Measurements from ENCODE around the gene RIC3.

The RIC3 gene

DNA sequence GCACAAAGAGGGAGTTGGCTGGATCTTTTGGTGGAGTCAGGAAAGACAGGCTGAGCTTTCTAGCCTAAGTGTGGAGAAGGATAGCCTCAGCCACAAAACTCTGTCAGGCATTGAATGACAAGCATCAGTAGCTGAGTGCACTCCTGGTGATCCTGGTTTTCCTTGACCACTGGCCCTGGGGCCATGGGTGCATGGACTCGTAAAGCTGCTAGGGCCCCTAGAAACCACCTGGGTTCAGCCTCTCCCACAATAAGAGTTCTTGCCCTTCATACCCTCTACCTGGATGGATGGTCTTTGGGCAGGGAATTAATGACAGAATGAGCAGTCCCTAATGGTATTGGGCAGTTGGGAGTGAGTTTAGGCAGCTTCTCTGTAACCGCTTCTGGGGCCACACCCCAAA lies 64.9 kb downstream of the RIC3 start:
- no peak for DNase-seq (ENCODE audit: low read depth in 2 of 2)

DNA sequence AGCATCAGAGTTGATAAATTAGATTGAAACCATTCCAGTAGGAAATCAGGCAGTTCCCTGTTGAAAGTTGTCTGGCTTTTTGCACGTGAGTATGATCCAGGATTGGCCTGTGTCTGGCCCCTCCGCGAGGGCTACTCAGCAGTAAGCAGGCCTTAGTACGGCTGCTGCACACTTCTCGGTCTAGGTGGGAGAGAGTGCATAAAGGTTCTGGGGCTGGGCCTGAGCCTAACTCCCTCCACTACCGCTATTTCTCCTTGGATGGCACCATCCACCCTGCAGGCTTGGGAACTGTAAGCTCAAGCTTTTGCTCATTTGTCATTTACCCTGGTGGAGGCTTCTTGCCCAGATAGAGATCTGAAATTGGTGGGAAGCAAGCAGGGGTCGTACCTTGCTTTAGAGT lies 65.9 kb downstream of the RIC3 start:
- DNase-seq (ENCODE audit: low read depth in 2 of 2): no peak

DNA sequence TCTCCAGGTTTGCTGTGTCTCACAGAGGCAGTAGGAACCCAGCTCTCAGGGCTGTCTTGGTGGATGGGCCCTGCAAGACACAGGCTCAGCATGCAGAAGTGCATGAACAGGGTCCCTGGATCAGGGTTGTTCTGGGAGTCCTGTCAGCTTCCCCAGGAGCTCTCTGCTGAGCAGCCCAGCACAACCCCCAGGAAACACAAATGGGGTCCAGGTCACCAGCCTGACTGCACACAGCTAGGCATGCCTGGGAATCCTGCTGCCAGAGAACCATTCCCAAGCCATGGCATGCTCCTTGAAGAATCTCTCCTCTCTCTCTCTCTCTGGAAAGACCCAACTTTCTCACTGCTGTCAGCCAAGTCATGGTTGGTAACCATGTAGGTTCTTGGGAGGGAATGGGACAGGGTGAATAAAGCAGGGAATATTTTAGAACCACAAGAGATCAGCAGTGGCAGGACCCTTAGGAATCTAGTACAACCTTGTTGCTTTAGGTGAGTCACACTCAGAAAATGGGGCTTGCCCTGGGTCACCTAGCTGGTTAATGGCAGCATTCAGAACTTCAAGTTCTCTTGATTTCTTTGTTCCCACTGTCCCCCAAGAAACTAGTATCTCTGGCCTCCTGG lies 66.4 kb downstream of the RIC3 start:
- no peak for DNase-seq (ENCODE audit: low read depth in 2 of 2)

DNA sequence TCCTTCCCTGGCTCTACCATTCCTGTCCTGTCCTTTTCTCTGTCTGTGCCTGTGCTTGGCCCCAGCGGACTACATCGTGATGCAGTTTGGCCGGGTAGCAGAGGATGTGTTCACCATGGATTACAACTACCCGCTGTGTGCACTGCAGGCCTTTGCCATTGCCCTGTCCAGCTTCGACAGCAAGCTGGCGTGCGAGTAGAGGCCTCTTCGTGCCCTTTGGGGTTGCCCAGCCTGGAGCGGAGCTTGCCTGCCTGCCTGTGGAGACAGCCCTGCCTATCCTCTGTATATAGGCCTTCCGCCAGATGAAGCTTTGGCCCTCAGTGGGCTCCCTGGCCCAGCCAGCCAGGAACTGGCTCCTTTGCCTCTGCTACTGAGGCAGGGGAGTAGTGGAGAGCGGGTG lies 67.4 kb downstream of the RIC3 start:
- DNase-seq (ENCODE audit: low read depth in 2 of 2): no peak

DNA sequence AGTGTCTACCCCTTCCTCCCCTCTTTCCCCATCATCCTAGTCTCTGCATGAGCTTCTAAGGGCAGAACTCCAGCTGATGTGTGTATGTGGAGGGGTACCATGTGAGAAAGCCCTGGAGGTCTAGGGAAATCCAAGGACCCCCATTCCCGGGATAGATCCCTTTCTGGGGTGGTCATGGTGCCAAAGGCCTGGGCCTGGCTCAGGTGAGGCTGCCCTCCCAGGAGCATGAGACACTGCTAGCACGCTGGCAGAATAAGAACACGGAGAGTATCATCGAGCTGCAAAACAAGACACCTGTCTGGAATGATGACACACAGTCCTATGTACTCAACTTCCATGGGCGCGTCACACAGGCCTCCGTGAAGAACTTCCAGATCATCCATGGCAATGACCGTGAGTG lies 68.2 kb downstream of the RIC3 start:
- no peak for DNase-seq (ENCODE audit: low read depth in 2 of 2)

DNA sequence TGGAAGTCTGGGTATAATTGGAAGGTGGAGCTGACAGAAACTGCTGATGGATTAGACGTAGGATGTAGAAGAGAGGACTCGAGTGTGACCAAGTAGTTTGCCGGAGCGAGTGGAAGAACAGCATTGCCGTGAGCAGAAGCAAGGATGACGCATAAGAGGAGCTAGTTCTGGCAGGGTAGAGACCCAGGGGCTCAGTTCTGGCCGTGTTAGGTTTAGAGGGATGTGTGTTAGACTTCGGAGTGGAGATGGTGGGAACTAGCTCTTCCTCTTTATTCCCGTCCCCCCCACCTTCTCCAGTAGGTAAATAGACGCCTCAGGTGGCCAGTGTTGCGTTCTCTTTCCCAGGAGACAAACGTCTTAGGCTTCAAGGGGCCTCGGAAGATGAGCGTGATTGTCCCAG lies 68.7 kb downstream of the RIC3 start:
- no peak for DNase-seq (ENCODE audit: low read depth in 2 of 2)

DNA sequence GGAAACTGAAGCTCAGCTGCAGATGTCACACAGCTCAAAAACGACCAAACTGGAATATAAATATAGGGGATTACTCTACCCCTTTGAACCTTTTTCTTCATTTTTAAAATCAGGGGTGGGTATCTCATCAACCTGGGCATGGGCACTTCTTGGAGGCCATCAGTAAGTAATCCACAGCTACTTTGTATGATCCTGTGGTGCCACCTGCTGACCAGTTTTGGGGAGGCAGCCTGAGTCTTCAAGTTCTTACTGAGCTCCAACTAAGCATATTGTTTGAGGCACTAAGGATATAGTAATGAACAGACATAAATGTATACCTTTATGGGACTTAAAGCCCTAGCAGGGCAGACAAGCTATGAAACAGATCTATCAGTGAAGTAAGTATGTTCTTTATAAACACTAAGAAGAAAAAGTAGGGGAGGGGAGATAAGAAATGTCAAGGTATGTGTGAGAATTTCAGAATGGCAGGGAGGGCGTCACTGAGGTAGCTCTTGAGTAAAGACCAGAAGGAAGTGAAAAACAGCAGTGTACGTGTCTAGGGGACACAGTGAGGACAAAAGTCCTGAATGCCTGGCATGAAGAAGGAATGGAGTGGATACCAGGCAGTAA lies 69.4 kb downstream of the RIC3 start:
- peak; percentile 34 to 42 for DNase-seq (ENCODE audit: low read depth in 2 of 2)

DNA sequence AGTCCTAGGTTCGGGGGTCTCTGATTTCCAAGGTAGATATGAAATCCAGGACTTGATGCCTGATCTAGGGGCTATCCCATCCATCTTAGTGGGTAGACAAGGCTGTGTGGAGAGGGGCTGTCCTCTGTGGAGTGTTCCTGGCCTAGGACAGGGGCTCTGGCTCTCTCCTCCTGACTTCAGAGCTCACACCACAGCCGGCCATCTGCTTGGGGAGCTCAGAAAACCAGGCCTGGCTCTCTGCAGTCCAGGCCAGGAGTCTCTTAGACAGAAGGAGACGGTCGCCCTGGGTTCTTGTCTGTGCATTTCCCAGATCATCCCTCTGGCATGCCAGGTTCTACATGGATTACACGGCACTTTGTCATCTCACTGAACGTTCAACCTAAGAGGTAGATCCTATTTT lies 69.9 kb downstream of the RIC3 start:
- DNase-seq (ENCODE audit: low read depth in 2 of 2): no peak

DNA sequence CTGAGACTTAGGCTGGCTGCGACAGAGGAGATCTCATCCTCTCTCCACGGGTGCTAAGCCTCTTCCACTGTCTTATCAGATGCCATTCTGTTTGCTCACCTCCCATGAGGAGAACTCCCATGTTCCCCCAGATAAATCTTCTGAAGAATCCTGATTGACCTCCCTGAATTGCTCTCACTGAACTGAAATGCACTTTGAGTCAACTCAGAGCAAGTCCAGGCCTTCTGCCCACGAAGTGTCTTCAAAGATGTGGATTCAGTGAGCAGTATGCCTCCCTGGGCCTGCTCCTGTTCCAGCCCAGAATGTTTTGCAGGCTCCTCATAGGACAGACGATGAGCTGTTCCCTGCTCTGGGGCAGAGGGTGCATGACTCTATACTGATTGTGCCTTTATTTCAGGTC lies 70.5 kb downstream of the RIC3 start:
- DNase-seq (ENCODE audit: low read depth in 2 of 2): no peak

DNA sequence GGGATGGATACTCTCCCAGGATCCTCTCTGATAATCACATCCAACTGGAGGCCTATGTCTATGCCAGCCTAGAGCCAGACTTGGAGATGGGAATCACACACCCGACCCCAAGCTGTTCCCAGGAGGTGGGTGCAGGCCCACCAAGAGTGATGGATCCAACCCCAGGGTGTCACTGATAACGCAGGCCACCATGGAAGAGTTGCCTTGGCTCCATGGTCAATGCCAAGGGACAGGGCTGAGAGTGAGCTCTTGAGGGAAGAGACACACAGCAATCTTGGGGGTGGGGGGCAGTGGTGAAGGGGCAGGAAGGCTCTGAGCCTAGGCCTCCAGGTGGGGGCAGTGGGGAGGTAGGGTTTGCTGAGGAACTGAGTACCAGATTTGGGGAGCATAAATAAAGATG lies 70.9 kb downstream of the RIC3 start:
- no peak for DNase-seq (ENCODE audit: low read depth in 2 of 2)

DNA sequence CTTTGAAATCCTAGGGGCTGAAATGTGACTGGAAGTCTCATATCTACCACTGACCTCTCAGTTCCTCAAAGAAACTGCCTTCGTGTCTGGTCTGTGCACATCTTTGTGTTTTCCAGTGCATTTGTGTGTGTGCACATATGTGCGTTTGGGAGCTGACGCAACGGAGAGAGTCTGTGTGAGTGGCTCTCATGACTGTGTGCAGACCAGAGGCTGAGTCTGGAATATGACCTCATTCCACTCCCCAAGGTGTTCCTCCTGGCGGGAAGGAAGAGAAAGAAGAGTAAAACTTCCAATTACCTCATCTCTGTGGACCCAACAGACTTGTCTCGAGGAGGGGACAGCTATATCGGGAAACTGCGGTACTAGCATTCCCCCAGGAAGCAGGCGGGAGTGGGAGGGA lies 71.4 kb downstream of the RIC3 start:
- no peak for DNase-seq (ENCODE audit: low read depth in 2 of 2)

DNA sequence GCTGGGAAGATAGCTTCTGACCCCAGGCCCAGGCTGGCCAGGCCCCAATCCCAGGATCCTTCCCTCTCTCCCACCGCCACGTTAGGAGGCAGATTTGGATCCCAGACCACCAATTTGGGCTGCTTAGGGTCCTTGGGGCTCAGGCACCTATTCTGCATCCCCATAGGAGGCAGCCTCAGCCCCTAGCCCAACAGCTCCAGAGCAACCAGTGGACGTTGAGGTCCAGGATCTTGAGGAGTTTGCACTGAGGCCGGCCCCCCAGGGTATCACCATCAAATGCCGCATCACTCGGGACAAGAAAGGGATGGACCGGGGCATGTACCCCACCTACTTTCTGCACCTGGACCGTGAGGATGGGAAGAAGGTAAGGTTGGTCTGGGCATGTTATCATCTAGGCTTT lies 71.8 kb downstream of the RIC3 start:
- no peak for DNase-seq (ENCODE audit: low read depth in 2 of 2)

DNA sequence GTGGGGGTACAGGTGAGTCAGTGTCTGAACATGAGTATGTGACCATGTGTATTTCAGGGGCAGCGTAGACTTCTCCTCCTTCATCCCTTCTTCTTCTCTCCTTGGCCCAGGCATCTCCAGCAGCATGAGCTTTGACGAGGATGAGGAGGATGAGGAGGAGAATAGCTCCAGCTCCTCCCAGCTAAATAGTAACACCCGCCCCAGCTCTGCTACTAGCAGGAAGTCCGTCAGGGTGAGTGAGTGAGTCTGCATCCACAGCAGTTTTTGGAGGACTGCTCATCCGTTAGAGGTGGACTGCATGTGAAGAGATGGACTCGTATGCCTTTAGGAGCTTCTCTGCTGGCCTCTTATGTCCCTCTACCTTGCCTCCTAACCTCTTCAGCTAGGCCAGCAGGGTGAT lies 72.2 kb downstream of the RIC3 start:
- DNase-seq (ENCODE audit: low read depth in 2 of 2): no peak

DNA sequence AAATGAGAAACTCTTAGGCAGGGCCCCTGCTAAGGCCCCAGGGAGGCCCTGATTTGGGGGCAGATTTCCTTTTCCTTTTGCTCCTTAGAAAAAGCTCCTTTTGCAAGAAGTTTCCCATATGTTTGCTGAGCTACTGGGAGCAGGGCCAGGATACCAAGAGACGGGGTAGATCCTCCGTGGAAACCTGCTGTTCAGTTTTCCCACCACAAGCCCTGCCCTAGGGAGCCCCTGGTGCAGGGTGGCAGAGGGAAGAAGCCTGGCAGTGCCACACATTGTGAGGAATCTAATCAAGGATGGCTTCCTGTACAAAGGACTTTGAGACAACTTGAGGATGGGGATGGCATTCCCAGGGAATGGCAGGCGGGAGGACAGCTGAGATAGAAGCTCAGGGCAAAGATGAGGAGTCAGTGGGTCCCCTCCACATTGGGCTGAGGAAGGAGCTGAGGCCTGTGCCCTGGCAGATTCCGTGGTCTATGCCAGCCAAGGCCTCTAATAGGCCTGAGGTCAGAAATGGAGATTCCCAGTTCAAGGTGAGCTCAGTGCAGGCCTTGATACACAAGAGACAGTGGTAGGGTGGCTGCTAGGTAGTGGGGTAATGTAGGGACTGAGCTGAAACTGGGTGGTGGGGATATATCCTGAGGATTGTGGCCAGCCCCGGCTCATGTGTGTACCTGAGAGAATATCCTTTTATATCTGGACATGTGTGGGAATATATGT lies 72.9 kb downstream of the RIC3 start:
- no peak for DNase-seq (ENCODE audit: low read depth in 2 of 2)

DNA sequence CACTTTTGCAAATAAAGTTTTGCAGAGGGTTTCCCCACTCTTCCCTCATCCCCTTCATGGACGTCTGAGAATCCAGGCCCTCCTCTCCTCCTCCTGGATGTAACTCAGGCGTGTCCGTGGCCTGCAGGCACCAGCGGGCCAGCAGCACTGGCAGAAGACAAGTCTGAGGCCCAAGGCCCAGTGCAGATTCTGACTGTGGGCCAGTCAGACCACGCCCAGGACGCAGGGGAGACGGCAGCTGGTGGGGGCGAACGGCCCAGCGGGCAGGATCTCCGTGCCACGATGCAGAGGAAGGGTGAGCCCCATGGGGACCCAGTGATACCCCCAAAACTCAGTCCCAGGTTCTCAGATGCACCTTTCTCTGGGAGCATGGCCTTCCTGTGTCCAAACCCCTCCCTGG lies 73.5 kb downstream of the RIC3 start:
- DNase-seq (ENCODE audit: low read depth in 2 of 2): no peak

DNA sequence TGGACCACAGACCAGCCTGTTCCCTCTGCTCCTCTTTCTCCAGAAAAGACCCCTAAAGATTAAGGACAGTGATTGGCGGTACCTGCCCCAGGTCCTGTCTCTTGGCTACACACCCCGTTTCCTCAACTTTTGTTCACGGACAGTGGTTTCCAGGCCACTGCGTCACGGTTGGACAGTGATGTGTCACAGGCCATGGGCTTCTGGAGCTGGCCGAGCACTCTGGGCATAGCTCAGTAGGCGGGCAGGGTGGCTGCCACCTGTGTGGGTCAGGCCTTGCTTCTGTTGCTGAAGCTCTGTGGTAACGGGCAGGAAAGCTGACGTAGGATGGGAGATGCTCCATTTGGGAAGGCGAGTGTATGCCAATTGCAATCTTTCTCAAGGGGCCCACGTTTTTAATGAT lies 74.2 kb downstream of the RIC3 start:
- no peak for DNase-seq (ENCODE audit: low read depth in 2 of 2)

DNA sequence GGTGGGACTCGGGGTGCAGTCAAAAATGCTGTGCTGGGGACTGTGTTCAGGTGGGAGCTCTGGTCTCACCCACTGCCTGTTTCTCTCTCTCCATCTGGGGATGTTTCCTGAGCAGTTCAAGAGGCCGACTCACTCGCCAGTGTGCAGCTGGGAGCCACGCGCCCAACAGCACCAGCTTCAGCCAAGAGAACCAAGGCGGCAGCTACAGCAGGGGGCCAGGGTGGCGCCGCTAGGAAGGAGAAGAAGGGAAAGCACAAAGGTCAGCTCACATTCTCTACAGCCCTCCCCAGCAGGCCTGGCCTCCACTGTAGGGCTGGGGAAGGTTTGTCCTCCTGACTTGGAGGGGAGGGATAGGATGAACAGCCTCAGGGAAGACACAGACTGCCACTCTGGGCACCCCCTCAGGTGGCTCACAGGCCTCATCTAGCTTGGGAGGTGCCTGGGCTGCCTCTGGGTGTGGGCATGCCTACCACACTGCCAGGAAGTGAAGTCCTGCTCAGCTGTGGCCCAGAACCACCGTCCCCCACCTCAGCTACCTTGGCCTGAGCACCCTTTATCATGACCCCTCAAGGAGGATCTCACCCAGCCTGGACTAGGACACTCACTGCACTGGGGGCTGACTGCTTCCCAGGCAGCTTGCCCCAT lies 74.8 kb downstream of the RIC3 start:
- no peak for DNase-seq (ENCODE audit: low read depth in 2 of 2)

DNA sequence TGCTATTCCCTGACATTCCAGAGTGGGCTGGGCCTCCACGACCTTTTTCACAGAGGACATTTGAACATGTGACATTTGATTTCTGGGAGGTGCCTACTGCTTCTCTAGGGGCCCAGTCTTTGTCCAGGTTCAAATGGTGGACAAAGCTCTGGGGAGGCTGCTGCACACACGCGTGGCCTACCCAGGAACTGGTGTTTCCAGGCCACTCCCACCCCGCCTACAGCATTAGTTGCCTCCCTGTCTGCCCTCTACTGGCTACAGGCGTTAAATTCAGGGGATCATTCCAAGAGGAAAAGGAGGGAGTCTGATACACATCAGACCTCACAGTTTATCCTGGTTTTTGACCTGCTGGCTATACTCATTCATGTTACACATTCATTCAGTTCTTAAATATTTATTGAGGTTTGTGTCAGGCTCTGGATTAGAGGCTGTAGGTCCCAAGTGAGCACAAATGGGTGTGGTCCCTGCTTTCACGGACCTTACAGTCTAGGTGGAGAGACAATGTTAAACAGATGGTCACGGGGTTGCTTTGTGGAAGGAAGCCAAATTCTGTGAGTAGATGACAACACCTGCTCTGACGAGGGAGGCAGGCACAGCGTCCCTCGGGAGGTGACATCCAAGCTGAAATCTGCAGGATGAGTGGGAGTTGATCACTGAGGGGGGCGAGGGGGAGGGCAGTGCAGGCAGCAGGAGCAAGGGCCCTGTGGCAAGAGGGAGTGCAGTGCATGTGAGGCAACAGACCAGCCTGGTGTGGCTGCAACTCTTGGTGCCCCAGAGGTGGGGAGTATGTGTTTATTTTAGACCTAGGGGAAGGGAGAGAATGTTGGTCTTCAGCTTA lies 76.0 kb downstream of the RIC3 start:
- DNase-seq (ENCODE audit: low read depth in 2 of 2): no peak

DNA sequence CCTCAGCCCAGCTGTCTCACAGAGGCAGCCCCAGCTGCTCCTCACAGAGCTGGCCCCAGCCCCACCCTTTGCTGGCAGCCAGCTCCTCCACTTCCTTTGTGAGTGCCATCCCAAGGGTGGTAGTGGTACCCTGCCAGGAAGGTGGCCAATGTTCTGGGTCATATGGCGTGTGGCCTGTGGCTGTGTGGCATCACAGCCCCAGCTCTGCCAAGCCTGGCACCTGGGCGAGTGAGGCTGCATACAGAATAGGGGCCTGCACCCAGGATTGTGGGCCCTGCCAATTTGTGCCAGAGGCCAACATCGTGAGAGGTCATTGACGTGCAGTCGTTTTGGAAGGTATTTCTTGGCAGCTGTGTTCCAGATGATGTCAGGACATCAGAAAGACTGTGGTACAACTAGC lies 77.1 kb downstream of the RIC3 start:
- no peak for DNase-seq (ENCODE audit: low read depth in 2 of 2)

DNA sequence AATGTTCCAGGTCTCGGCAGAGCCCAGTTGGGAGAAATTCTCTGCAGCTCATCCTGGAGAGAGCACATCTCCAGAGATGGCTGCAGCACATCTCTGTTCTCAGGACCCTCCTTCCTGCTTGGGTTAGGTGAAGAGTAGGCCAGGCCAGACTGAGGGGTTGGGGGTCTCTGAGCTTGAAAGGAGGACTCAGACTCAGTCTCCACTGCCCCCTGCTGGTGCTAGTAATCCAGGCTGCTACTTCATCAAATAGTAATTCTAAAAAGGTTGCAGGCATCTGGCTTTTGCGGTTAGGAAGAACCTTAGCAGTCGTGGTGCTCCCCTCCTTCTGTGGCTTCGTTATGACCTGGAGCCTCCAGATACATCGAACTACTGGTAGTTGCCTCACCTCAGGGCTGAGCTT lies 78.1 kb downstream of the RIC3 start:
- no peak for DNase-seq (ENCODE audit: low read depth in 2 of 2)

DNA sequence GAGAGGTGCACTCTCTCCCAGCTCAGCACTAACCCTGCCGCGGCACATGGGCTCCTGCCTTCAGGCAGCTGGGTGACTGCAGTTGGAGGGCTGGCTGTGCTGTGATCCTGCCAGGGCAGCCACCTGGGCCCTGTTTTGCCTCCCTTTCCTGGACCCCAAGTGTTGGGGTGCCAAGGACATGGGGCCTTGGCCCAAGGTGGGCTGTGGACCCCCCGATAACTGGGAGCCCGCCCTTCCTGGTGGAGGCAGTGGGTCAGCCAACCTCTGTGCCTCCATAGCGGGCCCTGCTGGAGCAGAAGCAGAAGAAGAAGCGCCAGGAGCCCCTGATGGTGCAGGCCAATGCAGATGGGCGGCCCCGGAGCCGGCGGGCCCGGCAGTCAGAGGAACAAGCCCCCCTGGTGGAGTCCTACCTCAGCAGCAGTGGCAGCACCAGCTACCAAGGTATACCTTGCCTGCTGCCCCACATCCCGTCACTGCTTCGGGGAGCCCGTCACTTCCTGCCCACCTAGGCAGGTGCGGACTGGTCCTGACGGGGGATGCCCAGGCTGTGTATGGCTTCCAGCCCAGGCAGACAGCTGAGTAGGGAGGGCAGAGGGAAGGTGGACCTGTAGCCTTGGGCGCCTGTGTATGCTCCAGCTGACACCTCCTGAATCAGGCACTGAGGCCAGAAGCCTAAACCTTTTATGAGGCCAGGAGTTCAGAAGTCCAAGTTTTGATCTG lies 78.9 kb downstream of the RIC3 start:
- DNase-seq (ENCODE audit: low read depth in 2 of 2): no peak

DNA sequence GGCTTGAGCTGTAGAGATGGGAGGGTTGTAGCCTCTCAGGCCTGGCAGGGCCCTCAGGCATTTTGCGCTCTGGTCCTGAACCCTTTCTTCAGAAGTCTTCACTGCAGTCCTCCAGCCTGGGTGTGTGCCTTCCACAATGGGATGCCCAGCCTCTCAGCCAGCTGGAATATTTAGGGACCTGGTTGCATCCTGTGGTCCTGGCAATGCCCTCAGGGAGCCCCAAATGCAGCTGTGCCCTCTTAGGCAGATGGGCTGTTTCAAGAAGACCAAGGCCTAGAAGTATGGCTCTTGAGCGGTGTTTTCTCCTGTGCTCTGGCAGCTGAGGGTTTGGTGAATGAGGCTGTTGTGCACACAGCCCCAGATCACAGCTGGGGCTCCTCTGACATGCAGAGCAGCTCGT lies 81.1 kb downstream of the RIC3 start:
- DNase-seq (ENCODE audit: low read depth in 2 of 2): no peak

Measured in stimulated activated CD8-positive, alpha-beta memory T cell treated with anti-CD3 and anti-CD28 coated beads, Interleukin-2, amount 100 ng/mL, for 1 hour (primary cell).